Activated naive CD4-positive, alpha-beta T cell treated with anti-CD3 and anti-CD28 coated beads, Interleukin-2, amount 50 U/mL, for 16 hours (primary cell): Measurements from ENCODE around the gene STAT3.
A peak's percentile ranks its signal among the peaks of the same experiment; 100 is the strongest.
"Not testable (repeated sequence)": the region's sequence is repeated elsewhere in the genome, so short reads cannot be mapped to it uniquely, and the experiment has no call there.

ENCODE experiments used
- DNase-seq: peaks from one replicate; pipeline ENCODE4 v3.0.0-alpha.2; 2020

The STAT3 gene

DNA sequence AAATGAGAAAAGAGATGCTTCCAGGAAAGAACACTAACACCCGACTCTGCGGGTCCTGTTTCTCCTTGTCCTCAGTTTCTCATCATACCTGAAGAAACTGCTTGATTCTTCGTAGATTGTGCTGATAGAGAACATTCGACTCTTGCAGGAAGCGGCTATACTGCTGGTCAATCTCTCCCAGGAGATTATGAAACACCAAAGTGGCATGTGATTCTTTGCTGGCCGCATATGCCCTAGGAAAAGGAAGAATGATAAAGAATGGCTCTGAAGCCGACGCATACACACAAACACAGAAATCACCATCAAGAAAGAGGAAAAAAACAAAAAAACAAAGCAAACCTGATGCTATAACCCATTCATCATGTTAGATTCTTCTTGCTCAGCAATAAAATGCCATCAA, 41.8 kb downstream of the STAT3 start:
- DNase-seq, result no peak

DNA sequence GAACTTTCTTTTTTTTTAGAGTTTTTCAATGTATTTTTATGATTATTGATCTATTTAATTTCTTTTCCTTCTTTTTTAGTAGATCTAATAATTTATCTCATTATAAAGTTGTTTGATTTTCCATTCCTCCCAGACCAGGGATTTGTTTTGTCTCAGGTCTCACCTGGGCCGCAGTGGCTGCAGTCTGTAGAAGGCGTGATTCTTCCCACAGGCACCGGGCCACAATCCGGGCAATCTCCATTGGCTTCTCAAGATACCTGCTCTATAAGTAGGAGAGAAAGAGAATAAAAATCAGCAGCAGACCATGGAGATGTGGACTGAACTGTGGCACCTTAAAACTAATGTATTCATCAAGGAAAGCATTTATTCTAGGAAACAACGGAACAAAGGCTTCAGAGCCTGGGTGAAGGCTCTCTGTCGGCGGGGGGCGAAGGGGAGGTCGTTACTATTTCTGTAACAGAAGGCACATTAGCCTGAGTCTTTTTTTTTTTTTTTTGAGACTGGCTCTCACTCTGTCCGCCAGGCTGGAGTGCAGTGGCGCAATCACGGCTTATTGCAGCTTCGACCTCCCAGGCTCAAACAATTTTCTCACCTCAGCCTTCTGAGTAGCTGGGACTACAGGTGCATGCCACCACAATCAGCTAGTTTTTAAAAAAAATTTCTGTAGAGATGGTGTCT, 42.7 kb downstream of the STAT3 start:
- no peak for DNase-seq

DNA sequence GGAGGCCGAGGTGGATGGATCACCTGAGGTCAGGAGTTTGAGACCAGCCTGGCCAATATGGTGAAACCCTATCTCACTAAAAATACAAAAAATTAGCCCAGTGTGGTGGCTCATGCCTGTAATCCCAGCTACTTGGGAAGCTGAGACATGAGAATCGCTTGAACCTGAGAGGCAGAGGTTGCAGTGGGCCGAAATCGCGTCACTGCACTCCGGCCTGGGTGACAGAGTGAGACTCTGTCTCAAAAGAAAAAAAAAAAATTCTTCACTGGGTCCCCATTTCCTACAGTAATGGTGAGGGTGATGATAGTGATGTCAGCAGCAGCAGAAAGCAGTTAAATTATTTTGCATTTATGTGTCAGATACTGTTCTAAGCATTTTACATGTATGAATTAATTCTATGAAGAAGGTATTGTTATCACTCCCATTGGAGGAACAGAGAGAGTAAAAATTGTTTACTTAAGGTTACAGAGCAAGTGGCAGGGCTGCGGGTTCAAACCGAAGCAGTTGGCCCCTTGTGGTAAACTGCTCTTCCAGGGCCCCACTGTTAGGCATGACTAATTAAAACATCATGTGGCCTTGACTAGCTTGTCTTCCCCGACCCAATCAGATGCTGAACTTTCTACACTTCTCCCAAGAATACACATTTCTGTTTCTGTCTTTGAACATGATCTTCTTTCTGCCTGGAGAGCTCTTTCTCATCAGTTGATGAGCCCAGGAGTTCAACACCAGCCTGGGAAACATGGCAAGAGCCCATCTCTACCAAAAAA, 45.8 kb downstream of the STAT3 start:
- DNase-seq, result no peak

DNA sequence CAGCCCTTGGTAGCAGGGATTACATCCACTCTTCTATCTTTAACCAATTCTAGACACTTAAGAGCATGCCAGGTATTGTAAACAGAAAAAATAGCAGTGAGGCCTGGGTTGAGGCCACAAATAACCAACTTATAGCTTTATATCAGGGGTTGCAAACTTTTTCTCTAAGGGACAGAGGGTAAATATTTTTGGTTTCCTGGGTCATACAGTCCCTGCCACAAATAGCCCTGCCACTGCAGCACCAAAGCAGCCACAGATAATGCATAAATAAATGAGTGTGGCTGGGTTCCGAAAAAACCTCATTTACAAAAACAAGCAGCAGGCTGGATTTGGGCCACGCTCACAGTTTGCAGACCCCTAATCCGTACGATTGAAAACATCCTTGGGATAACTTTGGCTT, 46.7 kb downstream of the STAT3 start:
- DNase-seq, result no peak

DNA sequence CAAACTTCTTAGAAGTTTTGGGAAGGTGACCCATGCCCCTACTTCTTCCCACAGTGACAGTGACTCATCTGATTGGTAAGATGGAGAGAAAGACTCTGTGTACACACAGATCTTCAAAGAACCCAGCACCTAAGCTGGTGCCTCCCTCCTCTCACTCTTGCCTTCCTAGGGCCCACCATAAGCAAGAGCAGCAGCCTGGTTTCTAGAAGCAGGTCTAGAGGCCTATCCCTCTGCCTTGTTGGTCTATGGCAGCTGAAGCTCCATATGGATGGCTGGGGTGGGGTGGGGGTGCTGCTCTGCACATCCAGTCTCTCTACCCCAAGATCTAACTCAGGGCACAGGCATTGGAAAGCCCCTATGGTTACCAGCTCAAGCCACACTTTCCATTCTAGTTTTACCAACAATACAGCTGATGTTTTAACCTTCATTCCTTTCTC, 47.5 kb downstream of the STAT3 start:
- peak; percentile 48 for DNase-seq

DNA sequence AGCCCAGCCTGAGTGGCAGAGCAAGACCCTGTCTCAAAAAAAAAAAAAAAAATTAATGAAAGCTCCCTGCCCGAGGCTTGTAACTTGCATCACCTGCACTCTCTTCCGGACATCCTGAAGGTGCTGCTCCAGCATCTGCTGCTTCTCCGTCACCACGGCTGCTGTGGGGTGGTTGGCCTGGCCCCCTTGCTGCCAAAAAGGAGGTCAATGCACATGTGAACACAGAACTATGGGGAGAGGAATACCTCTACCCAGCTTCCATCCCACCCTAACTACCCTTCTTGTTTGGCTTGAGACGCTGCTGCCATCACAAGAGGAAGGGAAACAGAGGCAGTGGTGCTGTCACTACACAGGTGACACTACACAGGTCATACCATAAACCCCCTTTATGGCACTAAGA, 49.0 kb downstream of the STAT3 start:
- no peak for DNase-seq

DNA sequence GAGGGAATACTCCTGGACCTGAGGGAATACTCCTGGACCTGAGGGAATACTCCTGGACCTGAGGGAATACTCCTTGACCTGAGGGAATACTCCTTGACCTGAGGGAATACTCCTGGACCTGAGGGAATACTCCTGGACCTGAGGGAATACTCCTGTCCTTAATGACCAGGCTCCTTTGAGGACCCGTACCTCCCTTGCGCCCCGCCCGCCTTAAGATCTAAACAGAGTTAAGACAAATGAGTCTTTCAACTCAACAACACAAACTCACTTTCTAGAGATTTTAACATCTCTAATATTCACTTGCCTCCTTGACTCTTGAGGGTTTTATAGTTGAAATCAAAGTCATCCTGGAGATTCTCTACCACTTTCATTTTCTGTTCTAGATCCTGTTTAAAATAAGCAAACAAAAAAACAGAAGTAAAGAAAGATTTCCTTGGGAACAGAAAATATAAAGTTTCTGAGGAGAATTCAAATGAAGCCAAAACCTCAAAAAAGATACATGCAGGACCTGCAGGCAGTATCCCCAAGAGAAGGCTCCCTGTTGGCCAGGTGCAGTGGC, 49.7 kb downstream of the STAT3 start:
- DNase-seq, result no peak

DNA sequence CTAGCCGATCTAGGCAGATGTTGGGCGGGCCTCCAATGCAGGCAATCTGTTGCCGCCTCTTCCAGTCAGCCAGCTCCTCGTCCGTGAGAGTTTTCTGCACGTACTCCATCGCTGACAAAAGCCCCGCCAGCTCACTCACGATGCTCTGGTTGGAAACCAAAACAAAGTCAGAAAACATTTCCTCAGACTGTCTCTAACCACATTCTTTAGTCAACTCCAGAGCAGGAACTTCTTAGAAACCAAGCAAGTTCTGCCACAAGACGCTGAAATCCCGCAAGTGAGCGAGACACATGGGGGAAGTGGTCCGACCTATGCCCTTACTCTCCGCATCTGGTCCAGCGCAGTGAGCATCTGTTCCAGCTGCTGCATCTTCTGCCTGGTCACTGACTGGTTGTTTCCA, 50.8 kb downstream of the STAT3 start:
- DNase-seq, result peak; percentile 77

DNA sequence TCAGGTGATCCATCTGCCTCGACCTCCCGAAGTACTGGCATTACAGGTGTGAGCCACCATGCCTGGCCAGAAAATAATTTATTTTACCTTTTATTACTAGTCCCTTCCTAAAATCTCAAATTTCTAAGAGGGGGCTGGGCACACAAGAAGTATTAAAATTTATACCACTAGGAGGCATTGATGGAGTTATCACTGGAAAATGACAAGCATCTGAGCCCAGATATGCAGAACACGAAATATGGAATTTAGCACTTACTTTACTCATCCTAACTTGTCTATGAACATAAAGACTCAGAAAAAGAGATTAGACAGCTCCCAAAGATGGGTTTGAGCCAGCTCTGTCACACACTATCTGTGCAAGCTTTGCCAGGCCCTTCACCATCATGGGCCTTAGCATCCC, 53.6 kb downstream of the STAT3 start:
- DNase-seq, result no peak

DNA sequence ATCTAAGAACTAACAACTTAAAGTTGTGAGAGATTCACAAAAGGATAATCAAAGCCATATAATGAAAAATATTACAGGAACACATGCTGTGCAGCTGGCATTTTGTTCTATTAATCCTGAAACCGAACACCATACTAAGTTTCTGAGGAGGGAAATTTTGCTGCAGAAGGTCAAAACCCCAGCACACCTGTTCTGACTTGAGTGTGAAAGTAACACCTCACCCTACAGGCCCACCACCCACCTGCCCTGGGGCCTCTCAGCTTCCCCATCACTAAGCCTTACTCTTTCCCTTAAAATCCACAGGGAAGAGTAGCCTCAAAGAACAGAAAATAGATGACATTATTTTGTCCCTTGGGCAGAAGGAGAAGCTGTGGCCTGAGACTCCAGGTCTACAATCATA, 55.2 kb downstream of the STAT3 start:
- peak; percentile 26 for DNase-seq

DNA sequence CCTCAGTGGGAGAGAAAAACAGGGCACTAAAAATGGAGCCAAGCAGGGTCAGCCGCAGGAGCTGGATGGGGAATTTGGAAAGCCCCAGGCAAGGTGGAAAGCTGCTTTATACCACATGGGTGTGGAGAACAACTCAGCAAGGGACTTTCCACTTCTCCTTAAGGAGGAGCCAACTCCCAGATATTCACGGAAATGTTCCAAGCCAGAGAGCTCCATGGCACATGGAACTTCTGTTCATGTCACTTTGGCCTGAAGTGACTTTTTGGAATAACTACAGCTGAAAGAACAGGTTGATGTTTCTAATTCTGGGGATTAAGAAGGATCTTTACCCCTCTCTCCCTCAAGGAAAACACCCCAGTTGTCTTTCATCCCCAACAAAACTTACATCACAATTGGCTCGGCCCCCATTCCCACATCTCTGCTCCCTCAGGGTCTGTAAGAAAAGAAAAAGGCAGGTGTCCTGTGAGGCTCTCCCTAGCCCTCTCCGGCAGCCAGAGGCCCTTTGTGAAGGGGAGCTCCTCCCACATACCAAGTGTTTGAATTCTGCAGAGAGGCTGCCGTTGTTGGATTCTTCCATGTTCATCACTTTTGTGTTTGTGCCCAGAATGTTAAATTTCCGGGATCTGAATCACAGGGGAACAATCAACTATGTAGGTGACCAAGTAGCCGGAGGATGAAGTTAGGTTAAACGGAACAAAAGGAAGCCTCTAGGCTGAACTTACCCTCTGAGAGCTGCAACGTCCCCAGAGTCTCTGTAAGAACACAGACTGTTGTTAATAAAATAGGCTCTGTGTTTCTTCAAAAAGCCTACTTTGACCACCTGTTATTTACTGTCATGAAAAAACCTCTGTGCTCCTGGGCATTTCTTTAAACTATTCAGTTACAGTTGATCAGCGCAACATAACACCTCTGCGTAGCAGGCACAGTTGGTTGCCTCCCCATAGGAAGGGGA, 58.9 kb downstream of the STAT3 start:
- no peak for DNase-seq

DNA sequence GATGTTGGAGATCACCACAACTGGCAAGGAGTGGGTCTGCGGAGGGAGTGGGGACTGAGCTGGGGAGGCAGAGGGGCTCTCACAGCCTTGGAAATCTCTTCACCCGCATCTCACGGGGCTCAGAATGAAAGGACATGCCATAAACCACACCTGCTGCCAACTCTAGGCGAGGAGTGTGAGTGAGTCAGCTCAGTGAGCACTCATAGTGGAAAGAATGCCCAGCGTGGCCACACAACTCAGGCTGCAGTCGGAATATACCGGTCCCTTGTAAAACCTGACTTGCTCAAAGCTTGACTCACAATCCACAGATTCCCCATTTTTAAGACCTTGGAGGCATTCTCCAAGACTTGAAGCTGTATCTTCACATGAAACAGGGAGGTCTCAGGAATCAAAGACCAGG, 63.2 kb downstream of the STAT3 start:
- no peak for DNase-seq

DNA sequence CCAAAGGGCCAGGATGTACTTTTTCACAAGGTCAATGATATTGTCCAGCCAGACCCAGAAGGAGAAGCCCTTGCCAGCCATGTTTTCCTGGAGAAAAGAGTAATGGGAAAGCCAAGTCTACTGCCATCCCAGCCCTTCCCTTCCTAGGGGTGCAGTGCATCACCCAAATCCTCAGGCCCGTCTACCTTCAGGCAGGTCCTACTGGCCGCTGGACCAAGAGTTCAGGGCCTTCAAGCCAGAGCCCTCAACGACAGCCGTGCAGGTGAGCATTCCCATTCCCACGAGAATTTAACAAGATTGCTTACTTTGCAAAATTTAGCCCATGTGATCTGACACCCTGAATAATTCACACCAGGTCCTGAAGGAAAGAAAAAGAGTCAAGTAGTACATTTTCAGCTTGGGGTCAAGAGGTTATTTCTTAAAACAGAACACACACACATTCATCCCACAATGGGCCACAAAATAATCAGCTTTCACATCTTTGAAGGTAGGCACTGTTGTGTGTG, 64.9 kb downstream of the STAT3 start:
- no peak for DNase-seq

DNA sequence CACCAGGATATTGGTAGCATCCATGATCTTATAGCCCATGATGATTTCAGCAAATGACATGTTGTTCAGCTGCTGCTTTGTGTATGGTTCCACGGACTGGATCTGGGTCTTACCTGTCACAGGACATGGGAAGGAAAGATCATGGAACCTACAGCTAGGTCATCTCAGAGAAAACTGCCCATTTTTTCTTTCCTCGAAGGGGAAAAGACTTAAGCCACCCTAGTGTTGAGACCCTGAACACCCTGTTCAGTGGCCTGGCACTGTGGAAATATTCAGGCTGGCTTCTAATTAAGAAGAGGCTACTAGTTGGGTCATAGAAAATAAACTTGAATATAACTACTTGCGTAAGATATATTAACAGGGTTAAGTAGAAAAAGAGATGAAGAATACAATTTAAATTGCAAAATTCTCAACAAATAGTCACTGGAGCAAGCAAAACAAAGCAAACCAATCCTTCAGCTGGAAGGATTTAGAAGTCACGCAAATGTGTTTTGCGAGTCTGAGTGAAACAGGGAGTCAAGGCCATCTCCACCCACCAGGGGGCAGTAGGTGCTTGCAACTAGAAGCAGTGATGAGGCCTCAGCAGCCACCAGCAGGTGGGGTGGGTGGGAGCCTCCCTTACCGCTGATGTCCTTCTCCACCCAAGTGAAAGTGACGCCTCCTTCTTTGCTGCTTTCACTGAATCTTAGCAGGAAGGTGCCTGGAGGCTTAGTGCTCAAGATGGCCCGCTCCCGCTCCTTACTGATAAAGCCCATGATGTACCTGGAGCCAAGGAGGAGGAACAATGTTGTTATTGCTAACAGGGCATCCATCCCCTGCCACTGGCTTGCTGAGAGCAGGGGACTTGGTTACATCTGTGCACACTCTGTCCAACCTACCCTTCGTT, 65.6 kb downstream of the STAT3 start:
- DNase-seq, result peak; percentile 94

DNA sequence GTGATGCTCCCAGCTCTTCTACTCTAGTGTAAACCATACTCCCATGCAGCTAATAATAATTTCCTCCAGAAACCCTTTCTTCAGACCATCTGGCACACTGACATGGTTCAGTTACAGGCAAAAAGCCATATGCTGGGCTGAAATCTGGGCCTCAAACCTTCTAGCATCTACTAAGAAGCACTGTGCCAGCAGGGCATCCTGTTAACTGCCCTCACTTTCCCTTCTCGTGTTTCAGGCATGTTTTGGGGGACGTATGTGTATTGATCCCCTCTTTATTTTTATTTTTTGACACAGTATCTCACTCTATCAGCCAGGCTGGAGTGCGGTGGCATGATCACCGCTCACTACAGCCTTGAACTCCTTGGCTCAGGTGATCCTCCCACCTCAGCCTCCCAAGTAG, 66.7 kb downstream of the STAT3 start:
- no peak for DNase-seq

DNA sequence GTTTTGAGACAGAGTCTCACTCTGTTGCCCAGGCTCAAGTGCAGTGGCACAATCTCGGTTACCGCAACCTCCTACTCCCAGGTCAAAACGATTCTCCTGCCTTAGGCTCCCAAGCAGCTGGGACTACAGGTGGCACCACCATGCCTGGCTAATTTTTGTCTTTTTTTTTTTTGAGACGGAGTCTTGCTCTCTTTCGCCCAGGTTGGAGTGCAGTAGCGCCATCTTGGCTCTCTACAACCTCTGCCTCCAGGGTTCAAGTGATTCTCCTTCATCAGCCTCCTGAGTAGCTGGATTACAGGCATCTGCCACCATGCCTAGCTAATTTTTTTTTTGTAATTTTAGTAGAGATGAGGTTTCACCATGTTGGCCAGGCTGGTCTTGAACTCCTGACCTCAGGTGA, 70.3 kb downstream of the STAT3 start:
- DNase-seq, result not testable (repeated sequence)

DNA sequence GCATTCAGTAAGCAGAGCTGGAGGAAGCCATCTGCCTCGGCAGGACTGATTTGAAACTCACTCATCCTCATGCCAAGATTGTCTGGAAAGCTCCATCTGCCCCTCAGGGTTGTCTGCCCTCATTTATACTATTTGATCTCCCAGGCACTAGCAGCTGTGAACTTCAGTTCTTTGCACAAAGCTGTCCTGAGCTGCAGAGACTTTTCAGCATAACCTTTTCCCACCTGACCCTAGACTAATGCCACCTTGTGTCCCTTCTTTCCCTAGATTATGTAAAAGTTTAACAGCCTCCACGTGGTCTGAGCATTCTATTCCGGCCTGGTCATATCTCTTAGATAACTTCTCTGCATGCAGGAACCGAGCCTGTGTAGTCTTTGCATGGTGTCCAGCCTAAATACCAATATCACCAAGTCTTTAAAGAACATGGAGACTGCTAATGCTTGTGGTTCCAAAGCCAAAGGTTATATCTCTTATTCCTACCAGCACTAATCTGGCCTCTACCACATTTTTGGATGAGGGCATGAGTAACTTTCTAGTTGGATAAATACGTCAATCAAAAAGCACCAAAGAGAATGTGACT, 70.9 kb downstream of the STAT3 start:
- DNase-seq, result no peak

DNA sequence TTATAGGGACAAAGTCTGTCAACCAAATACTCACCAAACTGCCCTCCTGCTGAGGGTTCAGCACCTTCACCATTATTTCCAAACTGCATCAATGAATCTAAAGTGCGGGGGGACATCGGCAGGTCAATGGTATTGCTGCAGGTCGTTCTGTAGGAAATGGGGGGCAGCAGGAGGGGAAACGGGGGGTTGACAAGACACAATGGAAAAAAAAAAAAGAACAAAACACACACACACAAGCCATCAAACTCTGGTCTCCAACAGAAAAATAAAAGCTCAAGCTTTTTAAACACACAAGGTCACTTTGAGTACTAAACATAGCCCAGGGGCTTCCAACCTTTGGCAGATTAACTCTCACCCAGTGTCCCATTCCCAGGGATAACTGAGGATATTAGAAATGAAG, 71.5 kb downstream of the STAT3 start:
- DNase-seq, result no peak

DNA sequence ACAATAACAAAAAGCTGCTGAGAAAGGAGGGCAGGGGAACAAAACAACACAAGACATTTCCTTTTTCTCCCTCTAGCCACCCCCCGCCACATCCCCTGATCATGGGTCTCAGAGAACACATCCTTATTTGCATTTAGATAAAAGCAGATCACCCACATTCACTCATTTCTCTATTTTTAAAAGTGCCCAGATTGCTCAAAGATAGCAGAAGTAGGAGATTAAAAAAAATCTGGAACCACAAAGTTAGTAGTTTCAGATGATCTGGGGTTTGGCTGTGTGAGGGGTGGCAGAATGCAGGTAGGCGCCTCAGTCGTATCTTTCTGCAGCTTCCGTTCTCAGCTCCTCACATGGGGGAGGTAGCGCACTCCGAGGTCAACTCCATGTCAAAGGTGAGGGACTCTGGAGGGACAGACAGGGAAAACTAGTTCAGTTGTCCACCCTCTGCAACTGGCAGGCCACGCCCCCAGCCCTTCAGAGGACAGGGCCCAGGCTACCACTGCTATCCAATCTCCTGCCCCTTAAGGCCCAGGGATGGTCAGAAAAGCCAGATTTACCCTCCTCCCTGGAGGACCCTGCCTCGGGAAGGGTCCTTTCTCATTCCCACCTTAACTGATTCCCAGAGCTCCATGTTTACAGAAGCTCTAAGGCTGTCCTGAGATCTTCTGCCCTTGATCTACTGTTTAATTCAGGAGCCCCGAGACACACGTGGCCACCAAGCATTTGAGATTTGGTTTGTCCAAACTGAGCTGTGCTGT, 72.7 kb downstream of the STAT3 start:
- DNase-seq, result no peak

DNA sequence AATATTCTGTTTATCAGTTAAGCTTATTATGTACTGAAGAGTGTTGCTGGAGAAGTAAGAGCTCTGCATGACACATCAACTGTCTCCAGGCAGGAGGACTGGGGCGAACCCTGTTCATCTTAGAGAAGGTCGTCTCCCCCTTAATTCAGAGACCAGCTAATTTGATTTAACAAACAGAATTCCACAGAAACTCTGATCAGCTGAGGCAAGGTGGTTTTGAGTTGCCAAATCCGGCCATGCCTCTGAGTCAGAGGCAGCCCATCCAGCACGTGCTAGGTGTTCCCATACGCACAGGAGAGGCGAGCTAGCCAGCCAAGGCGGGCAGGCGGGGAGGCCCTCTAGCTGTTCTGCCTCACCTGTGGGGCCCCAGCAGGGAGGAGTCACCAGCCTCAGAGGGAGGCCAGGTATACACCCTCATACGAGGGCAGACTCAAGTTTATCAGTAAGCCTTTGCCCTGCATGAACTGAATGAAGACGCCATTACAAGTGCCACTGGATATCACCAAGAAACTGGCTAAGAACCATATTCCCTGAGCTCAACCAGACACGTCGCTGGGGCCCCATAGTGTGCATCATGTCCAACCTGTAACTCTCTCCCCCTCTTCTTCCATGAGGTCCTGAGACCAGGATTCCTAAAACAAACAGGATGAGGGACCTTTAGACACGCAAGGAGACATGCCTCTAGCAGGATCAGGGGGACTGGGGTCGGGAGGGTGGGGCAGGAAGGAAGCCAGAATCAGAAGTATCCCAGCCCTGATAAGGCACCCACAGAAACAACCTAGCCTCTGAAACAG, 74.3 kb downstream of the STAT3 start:
- DNase-seq, result peak; percentile 48
